GM19025 (cell line): ENCODE results near the gene MAP2K2.
"Not testable (repeated sequence)": the region's sequence is repeated elsewhere in the genome, so short reads cannot be mapped to it uniquely, and the experiment has no call there.

Experiments used
- ATAC-seq: cut with Tn5 transposase; IDR thresholded peaks from one replicate; pipeline ENCODE4 v1.9.1; 2021; ENCODE audit warnings: mild to moderate bottlenecking, low read depth, moderate library complexity; ENCODE audit not compliant: unreplicated experiment

Gene MAP2K2

DNA sequence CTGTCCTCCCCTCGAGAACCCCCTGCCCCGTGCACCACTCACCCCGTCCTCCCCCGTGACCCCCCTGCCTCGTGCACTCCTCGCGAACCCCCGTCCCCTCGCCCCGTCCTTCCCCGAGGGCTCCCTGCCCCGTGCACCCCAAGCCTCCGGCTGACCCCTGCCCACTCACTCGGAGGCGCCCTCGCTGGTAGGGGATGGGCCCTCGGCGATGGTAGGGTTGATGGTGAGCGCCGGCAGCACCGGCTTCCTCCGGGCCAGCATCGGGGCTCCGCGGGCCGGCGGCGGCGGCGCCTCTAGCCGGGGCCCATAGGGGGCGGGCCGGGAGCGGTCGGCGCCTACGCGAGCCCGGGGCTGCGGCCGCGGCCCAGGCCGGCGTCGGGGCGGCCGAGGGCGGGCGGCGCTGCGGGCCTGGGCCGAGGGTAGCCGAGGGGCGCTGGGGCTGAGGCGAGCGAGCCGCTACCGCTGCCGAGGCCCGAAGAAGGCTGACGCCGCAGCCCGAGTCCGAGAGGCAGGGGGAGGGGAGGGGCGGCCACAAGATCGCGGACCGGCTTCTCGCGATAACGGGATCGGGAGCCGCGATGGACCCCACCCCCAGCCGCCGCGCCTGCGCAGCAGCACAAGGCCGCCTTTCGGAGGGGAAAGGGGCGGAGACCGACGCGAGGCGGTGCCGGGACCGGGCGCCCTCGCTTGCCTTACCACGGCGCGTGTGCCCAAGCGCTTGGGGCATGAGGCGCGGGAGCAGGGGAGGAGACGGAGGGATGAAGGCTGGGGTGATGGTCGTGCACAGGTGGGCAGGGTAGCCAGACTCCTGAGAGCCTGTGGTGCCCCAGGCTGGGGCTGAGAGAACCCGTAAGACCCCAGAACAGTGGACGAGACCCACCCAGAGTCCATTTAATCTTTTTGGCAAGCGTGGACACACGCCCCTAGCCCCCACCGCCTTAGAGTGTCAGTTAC, at the start of gene MAP2K2:
TSS of gene MAP2K2 (minus strand) at position 508 of the 954 bp plus-strand sequence. CDS start at position 261, 247 bp downstream.
- peak; percentile 88 for ATAC-seq

DNA sequence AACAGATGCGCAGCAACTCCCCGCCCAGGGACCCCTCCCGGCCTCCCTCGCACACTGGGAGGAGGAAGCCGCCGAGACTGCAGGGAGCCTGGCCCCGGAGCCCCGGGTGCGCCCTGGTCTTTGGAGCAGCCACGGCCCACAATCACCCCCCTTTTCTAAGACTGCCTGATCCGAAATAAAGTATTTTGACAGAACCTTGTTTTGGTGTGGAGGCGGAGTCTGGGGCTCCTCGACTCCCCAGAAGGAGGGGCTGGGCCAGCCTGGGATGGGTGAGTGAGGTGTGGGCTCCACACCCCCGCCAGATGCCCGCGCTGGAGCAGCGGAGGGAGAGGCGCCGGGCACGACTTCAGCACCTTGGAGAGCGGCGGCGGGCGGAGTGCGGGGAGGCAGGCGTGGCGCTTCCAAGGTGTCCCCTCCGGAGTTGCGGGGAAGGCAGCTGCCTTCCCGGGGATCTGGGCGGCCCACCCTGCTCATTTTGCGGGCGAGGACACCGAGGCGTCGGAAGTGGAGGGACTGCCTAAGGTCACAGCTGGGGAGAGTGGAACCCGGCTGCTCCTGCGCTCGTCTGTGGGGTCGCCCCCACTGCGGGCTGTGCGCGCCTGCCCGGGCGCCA, 49.0 kb upstream of the MAP2K2 start:
- no peak for ATAC-seq

DNA sequence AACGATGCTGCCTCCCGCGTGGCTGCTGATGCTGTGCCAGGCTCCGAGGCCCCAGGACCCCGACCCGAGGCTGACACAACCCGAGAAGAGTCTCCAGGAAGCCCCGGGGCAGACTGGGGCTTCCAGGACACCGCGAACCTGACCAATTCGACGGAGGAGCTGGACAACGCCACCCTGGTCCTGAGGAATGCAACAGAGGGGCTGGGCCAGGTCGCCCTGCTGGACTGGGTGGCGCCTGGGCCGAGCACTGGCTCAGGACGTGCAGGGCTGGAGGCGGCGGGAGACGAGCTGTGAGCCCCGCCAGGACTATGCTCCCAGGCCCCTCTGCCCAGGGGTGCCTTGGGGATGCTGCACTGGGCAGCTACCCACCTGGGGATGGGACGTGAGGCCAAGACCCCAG, 47.8 kb upstream of the MAP2K2 start:
- ATAC-seq = no peak

DNA sequence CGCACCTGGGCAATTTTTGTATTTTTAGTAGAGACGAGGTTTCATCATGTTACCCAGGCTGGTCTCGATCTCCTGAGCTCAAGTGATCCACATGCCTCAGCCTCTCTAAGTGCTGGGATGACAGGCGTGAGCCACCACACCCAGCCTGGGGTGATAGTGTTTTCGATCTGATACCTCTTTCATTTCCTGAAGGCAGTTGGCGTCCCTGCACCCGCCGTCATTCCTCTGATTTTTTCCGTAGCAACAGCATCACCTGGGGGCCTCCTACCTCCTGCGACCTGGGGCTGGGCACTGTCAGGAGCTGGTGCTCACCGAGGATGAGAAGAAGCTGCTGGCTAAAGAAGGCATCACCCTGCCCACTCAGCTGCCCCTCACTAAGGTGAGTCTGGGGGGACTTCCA, 40.3 kb upstream of the MAP2K2 start:
- ATAC-seq = no peak

DNA sequence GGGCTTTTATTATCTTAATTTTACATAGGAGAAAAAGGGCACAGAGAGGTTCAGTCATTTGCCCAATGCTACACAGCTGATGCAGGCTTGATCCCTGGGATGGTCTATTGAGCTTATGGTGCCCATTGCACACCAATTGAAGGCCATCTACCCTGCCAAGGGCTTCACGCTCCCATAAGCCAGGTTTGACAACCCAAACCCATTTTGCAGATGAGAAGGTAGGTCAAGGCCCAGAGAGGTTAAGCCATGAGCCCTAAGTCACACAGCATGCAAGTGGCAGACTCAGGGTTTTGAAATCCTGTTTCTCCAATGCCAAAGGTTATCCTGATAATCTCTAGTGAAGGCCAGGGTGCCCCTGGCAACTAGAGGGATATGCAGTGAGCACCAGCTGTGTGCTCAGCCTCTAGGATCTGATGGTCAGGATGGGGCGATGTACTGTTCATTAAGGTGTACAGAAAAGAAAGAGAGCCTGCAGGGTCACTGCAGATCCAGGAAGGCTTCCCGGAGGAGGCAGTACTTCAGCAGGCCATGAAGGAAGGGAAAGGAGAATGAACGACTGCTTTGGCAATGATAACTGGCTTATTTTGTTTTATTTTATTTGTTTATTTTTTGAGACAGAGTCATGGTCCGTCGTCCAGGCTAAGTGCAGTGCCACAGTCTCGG, 37.6 kb upstream of the MAP2K2 start:
- ATAC-seq = no peak

DNA sequence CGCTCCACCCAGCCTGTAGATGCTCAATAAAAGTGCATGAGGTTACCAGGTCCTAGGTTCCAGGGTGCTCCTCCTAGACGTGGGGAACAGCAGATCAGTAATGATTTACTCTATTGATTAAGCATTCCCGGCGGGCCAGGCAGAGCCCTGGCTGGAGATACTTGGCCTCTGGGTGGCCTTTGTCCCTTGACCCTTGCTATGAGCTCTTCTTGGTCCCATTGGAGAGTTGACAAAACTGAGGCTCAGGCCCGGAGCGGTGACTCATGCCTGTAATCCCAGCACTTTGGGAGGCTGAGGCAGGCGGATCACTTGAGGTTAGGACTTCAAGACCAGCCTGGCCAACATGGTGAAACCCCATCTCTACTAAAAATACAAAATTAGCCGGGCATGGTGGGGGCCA, 34.0 kb upstream of the MAP2K2 start:
- not testable (repeated sequence) for ATAC-seq

DNA sequence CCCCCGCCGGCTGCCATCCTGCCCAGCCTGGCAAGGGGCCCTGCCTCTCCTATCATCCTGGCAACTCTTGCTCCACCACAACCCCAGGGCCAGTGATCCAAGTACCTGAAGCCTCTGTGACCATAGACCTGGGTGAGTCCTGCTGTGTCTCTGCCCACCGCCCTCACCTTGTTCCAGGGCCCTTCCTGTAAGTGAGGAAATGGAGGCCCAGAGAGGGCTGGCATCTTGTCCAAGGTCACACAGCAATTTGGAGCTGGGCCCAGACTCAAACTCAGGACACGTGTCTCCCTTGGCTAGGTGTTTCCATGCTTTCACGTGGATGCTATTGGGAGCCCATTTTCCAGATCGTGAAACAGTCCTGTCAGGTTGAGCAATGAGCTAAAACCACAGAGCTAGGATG, 33.2 kb upstream of the MAP2K2 start:
- ATAC-seq = no peak

DNA sequence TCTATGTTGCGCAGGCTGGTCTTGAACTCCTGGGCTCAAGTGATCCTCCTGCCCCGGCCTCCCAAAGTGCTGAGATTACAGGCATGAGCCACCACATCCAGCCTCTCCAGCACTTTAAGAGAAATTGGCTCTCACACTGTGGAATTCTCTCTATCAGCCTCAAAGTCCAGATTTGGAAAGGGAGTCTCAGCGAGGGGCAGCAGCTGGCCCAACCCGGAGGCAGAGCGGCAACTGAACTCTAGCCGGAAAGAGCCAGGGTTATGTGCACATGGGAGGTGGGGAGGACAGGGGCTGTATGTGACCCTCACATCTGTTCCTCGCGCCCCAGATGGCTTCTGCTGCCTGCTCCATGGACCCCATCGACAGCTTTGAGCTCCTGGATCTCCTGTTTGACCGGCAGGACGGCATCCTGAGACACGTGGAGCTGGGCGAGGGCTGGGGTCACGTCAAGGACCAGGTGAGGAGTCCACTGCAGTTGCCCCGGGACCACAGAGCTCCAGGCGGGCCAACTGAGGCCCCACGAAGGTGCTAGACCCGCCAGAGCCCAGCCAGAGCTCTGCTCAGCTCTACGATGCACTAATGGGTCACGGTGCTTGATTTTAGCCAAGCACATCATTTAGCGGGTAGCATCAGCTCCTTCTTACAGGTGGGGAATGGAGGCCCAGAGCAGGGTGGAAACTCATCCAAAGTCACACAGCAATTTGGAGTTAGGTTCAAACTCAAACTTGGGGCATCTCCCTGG, 30.8 kb upstream of the MAP2K2 start:
- no peak for ATAC-seq

DNA sequence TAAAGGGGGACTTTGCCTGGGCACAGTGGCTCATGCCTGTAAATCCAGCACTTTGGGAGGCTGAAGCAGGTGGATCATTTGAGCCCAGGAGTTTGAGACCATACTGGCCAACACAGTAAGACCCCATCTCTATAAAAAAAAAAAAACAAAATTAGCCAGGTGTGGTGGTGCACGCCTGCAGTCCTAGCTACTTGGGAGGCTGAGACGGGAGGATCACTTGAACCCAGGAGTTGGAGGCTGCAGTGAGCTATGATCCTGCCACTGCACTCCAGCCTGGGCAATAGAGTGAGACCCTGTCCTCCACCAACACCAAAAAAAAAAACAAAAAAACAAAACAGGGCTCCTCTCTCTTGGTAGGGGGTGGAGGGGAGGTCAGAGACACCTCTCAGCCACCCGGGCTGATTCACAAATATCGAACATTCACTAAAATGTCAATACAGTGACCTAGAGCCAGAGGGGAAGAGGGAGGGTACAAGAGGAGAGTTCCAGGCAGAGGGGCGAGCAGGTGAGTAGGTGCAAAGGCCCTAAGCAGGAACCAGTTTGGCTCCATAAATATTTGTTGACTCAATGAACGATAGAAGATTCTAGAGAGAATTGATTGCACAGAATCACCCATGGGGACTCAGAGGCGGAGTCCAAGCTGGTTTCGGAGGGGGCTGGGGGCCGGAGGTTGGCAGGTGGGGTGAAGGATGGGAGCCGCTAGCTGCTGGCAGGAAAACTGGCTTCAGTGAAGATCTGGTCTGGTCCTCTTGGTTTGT, 28.5 kb upstream of the MAP2K2 start:
- ATAC-seq = no peak

DNA sequence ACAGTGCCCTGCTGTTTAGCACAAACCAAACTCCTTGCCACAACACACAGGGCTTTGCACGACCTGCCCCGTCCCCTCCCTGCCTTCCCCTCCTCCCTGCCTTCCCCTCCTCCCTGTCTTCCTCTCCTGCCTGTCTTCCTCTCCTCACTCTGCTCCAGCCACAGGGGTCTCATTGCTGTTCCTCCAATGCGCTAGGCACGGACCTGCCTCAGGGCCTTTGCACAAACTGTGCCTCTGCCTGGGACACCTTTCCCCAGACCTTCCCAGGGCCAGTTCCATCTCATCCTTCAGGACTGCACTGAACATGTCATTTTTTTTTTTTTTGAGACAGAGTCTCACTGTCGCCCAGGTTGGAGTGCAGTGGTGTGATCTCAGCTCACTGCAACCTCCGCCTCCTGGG, 27.7 kb upstream of the MAP2K2 start:
- ATAC-seq = no peak

DNA sequence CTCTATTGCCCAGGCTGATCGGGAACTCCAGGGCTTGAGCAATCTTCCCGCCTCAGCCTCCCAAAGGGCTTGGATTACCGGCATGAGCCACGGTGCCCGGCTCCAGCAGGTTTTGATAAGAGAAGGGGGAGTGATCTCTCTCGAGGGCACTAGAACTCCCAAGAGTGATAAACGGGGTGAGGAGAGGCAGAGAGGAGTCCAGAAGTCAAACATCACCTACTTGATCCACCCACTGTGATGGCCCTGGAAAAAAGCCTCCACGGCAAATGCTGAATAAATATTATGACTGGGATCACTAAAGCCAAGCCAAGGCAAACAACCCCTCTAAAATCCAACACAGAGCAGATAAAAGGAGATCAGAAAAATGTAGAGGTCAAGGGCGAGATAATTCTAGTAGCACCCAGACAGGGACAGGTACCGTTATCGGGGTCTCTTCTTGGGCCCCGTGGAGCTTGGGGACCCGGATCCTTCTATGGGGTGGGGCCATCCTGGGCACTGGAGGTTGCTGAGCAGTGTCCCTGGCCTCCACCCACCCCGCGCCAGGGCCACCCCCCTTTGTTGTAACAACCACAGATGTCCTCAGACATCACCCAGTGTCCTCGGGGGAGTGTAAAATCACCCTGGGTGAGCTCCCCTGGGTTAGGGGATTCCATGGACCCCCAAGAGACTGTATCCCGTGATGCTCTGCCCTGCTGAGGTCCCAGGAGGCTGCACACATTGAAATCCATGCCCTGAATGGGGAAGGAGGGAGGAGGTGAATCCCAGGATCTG, 25.8 kb upstream of the MAP2K2 start:
- ATAC-seq = no peak

DNA sequence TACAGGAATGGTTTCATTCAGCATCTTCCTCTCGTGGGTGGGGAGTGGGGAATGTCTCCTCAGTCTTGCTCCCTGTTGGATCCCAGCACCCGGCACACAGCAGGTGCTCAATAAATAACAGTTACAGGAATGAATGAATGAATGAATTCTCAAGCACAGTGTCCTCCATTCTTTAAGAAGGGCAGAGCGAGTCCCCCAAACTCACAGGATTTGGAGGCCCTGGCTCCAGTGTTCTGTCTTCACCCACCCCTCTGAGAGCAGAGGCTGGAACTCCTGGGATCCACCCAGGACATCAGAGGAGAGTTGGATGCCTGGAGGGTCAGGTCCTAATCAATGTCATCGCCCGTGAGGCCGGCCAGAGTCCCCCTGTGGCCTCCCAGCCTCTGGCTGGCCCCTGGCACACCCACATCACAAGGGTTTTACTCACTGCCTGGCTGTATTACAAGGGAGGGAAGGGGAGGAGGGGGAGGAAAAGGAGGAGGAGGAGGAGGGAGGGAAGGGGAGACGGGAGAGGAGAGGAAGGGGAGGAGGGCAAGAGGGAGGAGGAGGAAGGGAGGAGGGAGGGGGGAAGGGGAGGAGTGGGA, 20.8 kb upstream of the MAP2K2 start:
- no peak for ATAC-seq

DNA sequence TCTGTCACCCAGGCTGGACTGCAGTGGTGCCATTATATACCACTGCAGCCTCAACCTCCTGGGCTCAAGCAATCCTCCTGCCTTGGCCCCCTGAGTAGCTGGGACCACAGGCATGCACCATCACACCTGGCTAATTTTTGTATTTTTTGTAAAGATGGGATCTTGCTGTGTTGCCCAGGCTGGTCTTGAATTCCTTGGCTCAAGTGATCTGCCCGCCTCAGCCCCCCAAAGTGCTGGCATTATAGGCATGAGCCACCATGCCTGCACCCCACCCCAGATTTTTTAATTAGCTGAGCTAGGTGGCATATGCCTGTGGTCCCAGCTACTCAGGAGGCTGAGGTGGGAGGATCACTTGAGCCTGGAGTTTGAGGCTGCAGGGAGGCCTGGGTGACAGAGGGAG, 19.0 kb upstream of the MAP2K2 start:
- ATAC-seq = not testable (repeated sequence)

DNA sequence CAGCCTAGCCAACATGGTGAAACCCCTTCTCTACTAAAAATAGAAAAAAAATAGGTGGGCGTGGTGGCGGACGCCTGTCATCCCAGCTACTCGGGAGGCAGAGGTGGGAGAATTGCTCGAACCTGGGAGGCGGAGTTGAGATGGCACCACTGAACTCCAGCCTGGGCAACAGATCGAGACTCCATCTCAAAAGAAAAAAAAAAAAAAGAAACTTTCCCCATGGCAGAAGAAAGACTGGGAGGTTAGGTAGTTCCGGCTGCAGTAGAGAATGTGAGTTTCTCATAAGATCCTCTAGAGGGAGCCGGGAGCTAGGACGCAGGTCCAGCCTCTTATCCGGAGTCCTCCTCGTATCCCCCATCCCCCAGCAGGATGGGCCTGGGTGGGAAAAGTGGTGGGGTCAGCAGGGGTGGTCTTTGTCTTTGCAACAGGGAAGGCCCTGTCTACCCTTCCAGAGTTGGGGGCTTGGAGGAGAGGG, 16.4 kb upstream of the MAP2K2 start:
- ATAC-seq = no peak

DNA sequence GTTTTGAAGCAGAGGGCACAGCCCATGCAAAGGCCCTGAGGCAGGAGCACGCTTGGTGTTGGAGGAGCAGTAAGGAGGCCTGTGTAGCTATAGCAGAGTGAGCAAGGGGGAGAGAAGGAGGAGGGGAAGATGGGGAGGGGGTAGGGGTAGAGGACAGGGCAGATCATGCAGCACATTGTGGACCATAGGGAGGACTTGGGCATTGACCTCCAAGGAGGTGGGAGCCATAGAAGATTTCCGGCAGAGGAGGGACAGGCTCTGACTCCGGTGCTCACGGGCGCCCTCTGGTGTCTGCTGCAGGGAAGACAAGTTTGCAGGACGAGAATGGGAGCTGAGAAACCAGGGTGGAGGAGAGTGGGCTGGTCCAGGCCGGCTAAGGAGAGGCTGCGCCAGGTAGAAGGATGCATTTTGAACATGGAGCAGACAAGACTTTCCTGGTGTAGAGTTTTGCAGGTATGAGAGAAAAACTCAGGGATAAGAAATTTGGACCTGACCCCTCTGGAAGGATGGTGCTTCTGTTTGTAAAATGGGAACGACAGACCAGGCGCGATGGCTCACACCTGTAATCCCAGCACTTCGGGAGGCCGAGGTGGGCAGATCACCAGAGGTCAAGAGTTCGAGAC, 15.8 kb upstream of the MAP2K2 start:
- no peak for ATAC-seq

DNA sequence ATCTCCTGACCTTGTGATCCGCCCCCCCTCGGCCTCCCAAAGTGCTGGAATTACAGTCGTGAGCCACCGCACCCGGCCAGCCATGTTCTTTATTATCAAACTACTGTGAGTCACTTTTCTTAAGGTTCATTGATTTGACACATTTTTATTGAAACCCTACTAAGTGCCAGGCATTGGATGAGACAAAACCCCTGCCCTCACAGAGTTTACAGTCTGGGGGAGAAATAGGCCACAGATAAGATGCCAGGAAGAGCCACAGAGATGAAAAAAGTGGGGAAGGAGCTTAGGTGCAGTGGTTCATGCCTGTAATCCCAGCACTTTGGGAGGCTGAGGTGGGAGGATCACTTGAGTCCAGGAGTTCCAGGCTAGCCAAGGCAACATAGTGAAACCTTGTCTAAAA, 14.5 kb upstream of the MAP2K2 start:
- no peak for ATAC-seq

DNA sequence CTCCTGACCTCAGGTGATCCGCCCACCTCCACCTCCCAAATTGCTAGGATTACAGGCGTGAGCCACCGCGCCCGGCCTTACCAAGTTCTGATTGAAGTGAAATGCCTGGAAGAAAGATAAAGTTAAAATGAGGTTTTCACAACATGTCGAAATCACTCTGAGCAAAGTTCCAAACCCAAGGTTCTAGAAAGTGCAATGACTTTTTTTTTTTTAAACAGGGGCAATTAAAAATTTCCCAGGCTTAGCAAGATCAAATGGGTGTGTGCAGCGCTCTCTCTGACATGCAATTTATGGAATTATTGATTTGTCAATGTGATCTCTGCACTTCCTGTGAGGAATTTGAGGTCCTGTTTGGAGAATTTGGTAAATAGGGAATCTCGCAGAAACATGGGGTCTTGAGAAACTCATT, 12.8 kb upstream of the MAP2K2 start:
- no peak for ATAC-seq

DNA sequence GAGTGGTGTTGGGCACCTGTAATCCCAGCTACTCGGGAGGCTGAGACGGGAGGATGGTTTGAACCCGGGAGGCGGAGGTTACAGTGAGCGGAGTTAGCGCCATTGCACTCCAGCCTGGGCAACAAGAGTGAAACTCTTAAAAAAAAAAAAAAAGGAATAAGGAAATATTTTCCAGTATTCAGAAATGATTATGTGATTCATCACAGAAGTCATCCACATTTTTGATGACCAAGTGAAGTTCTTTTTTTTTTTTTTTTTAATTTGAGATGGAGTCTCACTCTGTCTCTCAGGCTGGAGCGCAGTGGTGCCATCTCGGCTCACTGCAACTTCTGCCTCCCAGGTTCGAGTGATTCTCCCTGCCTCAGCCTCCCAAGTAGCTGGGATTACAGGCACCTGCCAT, 11.5 kb upstream of the MAP2K2 start:
- ATAC-seq = not testable (repeated sequence)
